Measurements from ENCODE around the gene WNT4. TPM values are rescaled to one million over a fixed set of nuclear protein-coding genes. Genes with fewer than 3 reads are reported as not detected.

The WNT4 gene
- total and polyA plus RNA-seq, 2 of the 8 experiments (the other 6 are each of a cell fraction or from before 2014, with no cell fraction given): 1.3 to 6.6 TPM

- H3K9me3 ChIP-seq (ENCODE audit: insufficient read depth in 2 of 2, low read depth in 1 of 2, low read length in 1 of 2): no peaks in the 10 kb centered on the region
- H4K5ac ChIP-seq (ENCODE audit: insufficient read length, low read depth, low read length): no peak overlapping the region
- H3K56ac ChIP-seq (replicated peaks; ENCODE audit: insufficient read length, low read depth, low read length): no peak overlapping the region
- no peak overlapping the region for H2BK5ac ChIP-seq (ENCODE audit: low read depth, low read length)
- H2AK5ac ChIP-seq (ENCODE audit: low read depth, low read length): no peak overlapping the region
- H3K4me1 ChIP-seq (replicated peaks in 1 of 4; ENCODE audit: control insufficient read depth in 3 of 4, insufficient read depth in 4 of 4, low read length in 3 of 4): peaks cover 0 to 3% (median 1%) of the 10 kb centered on the region in 4 experiments; a peak in 2 of 7 replicates
- H4K20me1 ChIP-seq (replicated peaks in 1 of 2; ENCODE audit: control insufficient read depth in 1 of 2, insufficient read depth in 2 of 2, low read length in 2 of 2): no peaks in the 10 kb centered on the region
- H4K8ac ChIP-seq (ENCODE audit: extremely low read depth, insufficient read depth, low read length): no peak overlapping the region
- H3K23ac ChIP-seq (ENCODE audit: insufficient read length): no peak overlapping the region
- no peak overlapping the region for H3K27ac ChIP-seq (ENCODE audit: low read depth, low read length)
- H3K36me3 ChIP-seq (ENCODE audit: control insufficient read depth in 2 of 4, insufficient read depth in 4 of 4, low read length in 3 of 4): no peaks in the 10 kb centered on the region
- H3K27me3 ChIP-seq (replicated peaks in 1 of 4; ENCODE audit: control insufficient read depth in 3 of 4, extremely low read depth in 1 of 4, insufficient read depth in 3 of 4, low read length in 3 of 4): no peaks in the 10 kb centered on the region; a peak in 1 of 7 replicates
- DNase-seq (ENCODE audit: low read depth in 1 of 2, low spot score in 2 of 2) (no peak), FAIRE-seq (no peak)
- H2AFZ ChIP-seq (ENCODE audit: low read length): no peak overlapping the region
- no peaks in the 10 kb centered on the region for H3K79me2 ChIP-seq (ENCODE audit: control insufficient read depth in 1 of 2, insufficient read depth in 2 of 2, low read length in 2 of 2)
- no peak overlapping the region for H3K4ac ChIP-seq (replicated peaks; ENCODE audit: insufficient read length, low read depth, low read length)
- TF ChIP-seq CBX5 (IDR thresholded peaks at IDR 0.05; ENCODE audit: low read depth, low read length) (no peak), TEAD4 (IDR thresholded peaks at IDR 0.05; ENCODE audit: low read depth, low read length) (no peak), SUZ12 (IDR thresholded peaks at IDR 0.05; ENCODE audit: low read length) (no peak), MAX (IDR thresholded peaks at IDR 0.05) (no peak), POLR2A (IDR thresholded peaks at IDR 0.05; ENCODE audit: control extremely low read depth in 1 of 2, low read depth in 2 of 2, low read length in 2 of 2) (no peak), BACH1 (IDR thresholded peaks at IDR 0.05; ENCODE audit: low read length) (no peak), HDAC6 (IDR thresholded peaks at IDR 0.05; ENCODE audit: low read depth, low read length) (no peak)
- no peak overlapping the region for H2BK20ac ChIP-seq (ENCODE audit: low read length)
- no peaks in the 10 kb centered on the region for H3K23me2 ChIP-seq (ENCODE audit: low read depth, low read length)
- no peak overlapping the region for H2BK15ac ChIP-seq (ENCODE audit: low read length)
- no peak overlapping the region for H2BK120ac ChIP-seq (replicated peaks; ENCODE audit: low read depth, low read length)
- no peak overlapping the region for H3K9ac ChIP-seq (replicated peaks in 1 of 4; ENCODE audit: extremely low read depth in 1 of 4, low read depth in 3 of 4, low read length in 3 of 4)
- 87% methylated on average over 7 of the region's 7 CpGs; no CpG with 5 or more reads in 1 of the 2 experiments for WGBS, 2 experiments (ENCODE audit: extremely low coverage in 1 of 2, insufficient coverage in 1 of 2, insufficient read length in 1 of 2, insufficient replicate concordance in 2 of 2, low coverage in 1 of 2, low lambda C conversion rate in 2 of 2, missing lambda C conversion rate in 1 of 2)
- CTCF ChIA-PET (ENCODE audit: partially characterized antibody): interaction anchor here (0.9 to 1.0 kb wide), 2 partner anchors 41 to 634 kb away, joined by 3 read pairs; no protein-coding TSS in a partner anchor
- H3K14ac ChIP-seq (ENCODE audit: insufficient read length): no peak overlapping the region
- H3K4me3 ChIP-seq (ENCODE audit: extremely low read depth in 1 of 4, insufficient read depth in 2 of 4, low read depth in 3 of 4, low read length in 4 of 4): no peak overlapping the region
- no peak overlapping the region for H3K18ac ChIP-seq (ENCODE audit: extremely low read depth, low read length)
- no peaks in the 10 kb centered on the region for H3K79me1 ChIP-seq (ENCODE audit: low read depth, low read length)
- POLR2A ChIA-PET (ENCODE audit: partially characterized antibody): no interaction called here
- no peak overlapping the region for H2BK12ac ChIP-seq (ENCODE audit: low read depth, low read length)
- H4K91ac ChIP-seq (replicated peaks; ENCODE audit: insufficient read length, low read length): no peak overlapping the region
- H3K4me2 ChIP-seq (ENCODE audit: insufficient read depth in 1 of 2, low read depth in 2 of 2, low read length in 2 of 2): no peak overlapping the region
These were observed 43.4 kb upstream of the WNT4 start for GRCh38 chr1:22186311-22186710.
